GM18870 (cell line): ENCODE data around the gene C16orf89.

Source experiments
- ATAC-seq: cut with Tn5 transposase; IDR thresholded peaks from one replicate; pipeline ENCODE4 v1.9.1; 2021; ENCODE audit warnings: moderate library complexity; ENCODE audit not compliant: unreplicated experiment

C16orf89 gene

DNA sequence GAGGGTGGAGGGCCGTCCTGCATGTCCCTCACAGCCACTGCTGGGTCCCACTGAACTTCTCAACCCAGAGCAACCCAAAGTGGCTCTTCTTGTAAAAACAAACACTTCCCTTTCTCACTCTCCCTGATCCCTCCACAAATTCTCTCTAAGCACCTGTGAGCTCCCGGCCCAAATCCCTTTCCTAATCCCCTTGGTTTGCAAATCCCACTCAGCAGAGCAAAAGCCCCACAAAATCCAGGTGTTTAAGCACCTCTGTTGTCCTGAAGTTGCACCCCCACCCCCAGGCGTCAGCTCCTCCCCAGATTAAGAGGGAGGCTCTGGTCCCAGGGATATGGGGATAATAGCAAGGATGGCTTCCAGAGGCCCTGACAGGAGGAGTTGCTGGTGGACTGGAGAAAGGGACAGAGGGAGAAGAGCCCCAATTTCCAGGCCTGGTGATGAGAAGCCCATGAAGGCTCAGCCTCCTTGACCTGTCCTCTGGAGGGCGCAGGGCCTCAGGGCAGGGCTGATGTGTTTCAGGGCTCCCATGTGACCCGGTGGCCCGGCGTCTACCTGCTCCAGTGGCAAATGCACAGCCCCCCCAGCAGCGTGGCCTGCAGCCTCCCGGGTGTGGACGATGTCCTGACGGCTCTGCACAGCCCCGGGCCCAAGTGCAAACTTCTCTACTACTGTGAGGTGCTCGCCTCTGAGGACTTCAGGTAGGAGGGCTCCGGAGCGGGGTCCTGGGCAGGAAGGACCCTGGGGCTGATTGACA, 55.0 kb downstream of the C16orf89 start:
- ATAC-seq, result no peak

DNA sequence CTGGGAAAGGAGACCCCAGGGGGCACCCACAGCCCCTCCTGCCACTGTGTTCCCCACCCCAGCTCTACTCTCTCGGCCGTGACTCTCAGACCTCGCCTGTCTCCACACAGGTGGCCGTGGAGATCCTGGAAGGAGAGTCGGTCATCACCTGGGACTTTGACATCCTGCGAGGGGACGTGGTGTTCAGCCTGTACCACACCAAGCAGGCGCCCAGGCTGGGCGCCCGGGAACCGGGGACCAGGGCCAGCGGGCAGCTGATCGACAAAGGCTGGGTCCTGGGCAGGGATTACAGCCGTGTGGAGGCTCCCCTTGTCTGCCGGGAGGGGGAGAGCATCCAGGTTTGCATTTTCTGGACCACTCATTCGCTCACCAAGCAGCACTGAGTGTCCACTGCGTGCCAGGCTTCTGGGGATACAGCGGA, 57.4 kb downstream of the C16orf89 start:
- no peak for ATAC-seq

DNA sequence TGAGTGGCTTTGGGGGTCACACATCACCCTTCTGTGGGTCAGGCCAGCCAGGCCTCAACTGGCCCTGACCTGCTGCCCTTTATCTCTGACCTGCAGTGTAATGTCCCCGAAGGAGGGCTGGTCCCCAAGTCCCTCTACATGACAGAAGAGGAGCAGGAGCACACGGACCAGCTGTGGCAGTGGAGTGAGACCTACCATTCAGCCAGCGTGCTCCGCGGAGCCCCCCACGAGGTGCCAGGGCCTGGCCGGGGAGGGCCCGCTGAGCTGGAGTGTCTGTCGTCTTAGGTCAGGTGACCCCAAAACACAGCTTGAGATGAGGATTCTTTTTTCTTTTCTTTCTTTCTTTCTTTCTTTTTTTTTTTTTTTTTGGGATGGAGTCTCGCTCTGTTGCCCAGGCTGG, 58.5 kb downstream of the C16orf89 start:
- no peak for ATAC-seq

DNA sequence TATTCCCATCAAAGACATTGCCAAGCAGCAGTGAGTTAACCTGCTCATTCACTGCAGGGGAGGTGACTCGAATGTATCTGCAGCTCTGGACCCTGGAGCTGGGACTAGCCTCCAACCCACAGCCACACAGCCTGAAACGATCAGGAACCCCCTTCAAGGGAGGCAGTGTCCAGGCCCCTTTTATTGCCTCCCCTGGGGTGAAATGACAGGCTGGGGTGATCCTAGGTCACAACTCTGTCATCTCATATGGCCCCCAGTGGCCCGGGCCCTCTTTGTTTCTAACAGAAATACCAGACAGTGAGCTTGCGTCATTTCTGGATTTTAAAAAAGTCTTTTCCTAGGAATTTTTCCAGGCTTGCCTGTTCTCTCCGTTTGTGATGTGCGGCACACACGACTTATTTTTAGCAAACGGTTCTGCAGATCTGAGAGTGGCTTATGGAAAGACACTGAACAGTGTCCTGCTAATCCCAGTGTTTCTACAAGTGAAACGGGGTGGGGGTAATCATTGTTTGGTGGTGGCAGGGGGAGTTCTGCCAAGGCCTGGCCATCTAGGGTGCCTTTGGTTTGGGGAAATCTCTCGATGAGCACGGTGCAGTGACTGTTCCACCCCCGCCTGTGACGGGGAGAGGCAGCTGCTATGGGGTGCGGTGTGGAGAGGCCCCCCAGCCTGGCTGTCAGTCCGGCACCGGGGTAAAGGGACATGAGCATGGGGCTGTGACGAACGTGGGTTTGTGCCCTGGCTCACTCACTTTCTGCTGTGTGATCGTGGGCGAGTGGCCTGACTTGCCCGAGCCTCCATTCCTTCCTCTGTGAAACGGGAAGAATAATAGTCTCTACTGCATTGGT, 59.2 kb downstream of the C16orf89 start:
- no peak for ATAC-seq

DNA sequence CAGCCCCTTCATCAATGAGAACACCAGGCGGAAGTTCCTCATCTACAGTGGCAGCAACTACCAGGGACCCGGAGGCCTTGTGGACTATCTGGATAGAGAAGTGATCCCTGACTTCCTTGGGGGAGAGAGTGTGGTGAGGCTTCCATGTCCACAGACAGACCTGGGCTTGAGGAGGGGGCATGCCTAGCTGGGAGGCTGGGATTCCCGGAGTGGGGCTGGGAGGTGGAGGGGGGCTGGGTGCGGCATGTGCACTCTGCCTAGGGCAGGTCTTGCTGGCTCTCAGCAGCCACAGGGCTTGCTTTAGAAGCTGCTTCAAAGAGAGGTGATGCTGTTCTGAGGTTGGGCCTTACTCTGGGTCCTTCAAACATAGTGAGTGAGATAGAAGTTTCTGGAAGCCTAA, 59.8 kb downstream of the C16orf89 start:
- no peak for ATAC-seq

DNA sequence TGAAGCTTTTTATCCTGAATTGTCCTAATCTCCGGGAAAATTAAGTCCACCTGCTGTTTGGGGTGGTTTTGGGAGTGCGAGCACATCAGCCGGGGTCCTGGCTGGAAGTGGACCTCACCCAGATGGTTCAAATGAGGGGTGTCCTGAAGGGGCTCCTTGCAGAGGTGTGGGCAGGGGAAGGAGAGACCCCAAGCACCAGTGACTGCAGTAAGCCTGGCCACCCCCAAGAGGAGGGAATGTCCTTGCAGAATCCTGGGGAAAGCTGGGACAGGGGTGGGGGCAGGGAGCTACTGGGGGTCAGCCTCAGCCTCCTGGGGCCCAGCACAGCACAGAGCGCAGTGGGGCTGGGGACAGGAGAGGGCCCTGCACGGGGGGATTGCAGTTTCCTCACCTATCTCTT, 61.4 kb downstream of the C16orf89 start:
- ATAC-seq, result no peak

DNA sequence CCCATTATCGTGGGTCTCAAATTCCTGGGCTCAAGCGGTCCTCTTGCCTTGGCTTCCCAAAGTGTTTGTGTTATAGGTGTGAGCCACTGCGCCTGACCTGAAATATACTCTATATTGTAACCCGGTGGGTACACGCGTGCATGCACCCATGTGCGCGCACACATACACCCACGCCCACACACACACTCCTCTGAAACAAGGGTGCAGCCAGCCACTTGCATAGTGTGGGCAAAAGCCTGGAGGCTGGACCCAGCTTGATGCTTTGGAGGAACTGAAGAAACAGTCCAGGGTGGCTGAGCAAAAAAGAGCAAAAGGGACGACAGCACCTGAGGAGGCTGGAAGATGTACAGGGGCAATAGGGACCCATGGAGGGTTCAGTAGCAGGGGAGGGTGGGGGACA, 61.9 kb downstream of the C16orf89 start:
- ATAC-seq, result no peak

DNA sequence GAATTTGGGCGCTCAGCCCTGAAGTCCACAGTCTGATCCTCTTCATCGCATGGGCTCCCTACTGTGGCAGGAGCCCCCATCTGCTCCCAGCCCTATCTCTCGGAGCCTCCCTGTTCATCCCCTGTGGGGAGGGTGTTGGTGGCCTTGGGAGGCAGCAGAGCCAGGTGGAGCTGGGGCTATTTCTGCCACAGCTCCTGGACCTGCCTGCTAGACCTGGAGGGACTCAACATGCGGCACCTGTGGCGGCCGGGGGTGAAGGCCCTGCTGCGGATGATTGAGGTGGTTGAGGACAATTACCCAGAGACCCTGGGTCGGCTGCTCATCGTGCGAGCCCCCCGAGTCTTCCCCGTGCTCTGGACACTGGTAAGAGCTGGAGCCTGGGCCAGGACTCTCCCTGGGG, 62.5 kb downstream of the C16orf89 start:
- ATAC-seq, result no peak

DNA sequence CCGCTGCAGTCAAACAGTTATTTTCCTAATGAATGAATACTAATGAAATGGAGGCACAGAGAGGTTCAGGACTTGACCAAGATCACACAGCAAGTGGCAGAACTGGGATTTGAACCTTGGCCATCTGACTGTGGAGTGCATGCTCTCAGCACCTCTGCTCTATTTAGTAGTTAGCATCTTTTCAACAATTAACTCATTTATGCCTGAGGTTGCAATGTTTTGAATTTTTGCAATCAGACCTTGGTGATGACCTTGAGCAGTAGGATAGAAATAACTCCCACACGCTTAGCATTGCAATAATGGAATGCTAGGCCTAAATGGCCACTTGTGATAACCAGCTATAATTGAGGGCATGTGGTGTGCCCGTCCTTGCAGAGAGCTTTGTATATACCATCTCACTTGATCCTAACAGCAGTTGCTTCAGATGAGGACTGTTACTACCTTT, 63.0 kb downstream of the C16orf89 start:
- ATAC-seq, result no peak

DNA sequence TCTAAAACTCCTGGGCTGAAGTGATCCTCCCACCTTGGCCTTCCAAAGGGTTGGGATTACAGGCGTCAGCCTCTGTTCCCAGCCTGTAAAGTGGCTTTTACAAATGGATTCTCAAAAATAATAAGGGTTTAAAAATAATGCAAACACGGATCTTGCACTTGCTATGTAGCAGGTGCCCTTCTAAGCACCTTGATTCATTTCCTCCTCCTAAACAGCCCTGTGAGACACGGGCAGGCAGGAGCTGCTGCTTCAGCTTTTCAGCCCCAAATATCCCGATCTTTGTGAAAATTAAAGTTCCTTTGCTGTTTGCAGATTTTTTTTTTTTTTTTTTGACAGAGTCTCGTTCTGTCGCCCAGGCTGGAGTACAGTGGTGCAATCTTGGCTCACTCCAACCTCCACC, 63.8 kb downstream of the C16orf89 start:
- no peak for ATAC-seq

DNA sequence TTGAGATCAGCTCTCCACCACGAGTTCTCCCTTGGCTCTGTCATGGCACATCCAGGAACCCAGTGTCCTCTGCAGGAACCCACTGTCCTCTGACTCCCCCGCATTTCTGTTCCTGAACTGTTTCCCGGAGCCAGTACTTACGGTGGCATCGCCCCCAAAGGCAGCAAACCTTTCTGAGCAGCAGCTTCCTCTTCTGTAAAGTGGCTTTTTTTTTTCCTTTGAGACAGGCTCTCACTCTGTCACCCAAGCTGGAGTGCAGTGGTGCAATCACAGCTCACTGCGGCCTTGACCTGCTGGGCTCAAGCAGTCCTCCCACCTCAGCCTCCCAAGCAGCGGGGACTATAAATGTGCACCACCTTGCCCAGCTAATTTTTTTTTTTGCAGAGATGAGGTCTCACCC, 64.2 kb downstream of the C16orf89 start:
- no peak for ATAC-seq

DNA sequence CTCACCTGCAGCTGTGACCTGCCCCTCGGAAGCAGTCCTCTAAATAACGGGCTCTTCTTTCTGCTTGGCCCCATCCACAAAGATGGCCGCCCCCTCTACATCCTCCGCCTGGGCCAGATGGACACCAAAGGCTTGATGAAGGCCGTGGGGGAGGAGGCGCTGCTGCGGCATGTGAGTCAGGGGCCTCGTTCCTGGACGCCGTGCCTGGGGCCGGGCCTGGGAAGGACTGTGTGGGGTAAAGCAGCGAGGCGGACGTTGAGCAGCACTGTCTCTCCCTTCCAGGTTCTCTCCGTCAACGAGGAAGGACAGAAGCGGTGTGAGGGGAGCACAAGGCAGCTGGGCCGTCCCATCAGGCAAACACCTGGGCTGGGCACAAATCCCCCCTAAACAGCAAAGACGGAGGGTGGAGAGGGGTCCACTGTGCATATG, 65.2 kb downstream of the C16orf89 start:
- ATAC-seq, result no peak

DNA sequence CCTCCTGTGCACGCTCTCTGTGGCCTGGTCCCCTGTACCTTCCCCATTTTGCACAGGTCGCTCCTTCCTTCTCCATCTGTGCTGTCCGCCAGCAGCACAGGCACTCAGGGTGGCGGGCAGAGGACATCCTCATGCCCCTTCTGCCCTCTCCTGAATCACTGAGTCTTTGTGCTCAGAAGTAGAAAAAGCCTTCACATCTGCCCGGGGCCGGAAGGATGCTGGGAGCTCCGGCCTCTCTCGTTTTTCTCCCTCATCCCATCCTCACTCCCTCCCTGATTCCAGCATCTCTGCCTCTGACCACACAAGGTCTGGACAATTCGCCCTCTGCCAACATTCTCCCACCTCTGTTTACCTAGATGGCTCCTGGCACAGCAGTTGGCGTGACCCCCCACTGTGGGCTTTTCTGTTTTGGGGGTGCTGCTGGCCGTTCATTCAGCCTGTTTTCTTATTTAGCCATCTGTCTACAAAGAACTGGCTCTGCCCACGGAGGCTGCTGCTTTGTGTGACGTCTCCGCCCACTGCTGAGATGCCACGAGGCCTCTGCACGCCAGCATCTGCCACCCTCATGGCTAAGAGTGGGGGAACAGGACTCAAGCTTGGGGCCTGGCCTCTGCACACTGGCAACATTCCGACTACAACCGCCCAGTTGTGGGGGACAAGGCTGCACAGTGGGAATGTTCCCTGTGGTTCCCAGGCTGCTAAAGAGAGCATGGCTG, 70.9 kb downstream of the C16orf89 start:
- no peak for ATAC-seq
